Liver (tissue), 9 donors: Measurements from ENCODE around the gene PKD1L1. TPM values are rescaled to one million over a fixed set of nuclear protein-coding genes. Genes with fewer than 3 reads are reported as not detected.

Source experiments
- DNase-seq: peaks from one replicate; pipeline ENCODE4 v3.0.0-alpha.2; 2017; ENCODE audit warnings: low spot score
- H3K27ac ChIP-seq, 2 donors: one replicate each; pipeline ENCODE4 v1.7.0; 2013; ENCODE audit warnings: inconsistent platforms in 2 of 2, low read length in 2 of 2, control low read depth in 1 of 2, low read depth in 1 of 2, mild to moderate bottlenecking in 1 of 2
- H3K27me3 ChIP-seq, 4 donors: one replicate each; pipeline versions ENCODE4 v1.6.1 to v1.7.0; 2013; ENCODE audit warnings: low read length in 3 of 4, inconsistent platforms in 1 of 4, mild to moderate bottlenecking in 1 of 4, moderate library complexity in 1 of 4; ENCODE audit not compliant: control insufficient read depth in 4 of 4, insufficient read depth in 4 of 4
- H3K36me3 ChIP-seq, 4 donors: one replicate each; pipeline versions ENCODE4 v1.6.1 to v1.7.0; 2013; ENCODE audit warnings: low read length in 3 of 4, mild to moderate bottlenecking in 3 of 4, low read depth in 1 of 4, moderate library complexity in 1 of 4; ENCODE audit not compliant: control insufficient read depth in 4 of 4, insufficient read depth in 3 of 4
- H3K4me1 ChIP-seq, 4 donors: one replicate each; pipeline versions ENCODE4 v1.6.1 to v1.7.0; 2013; ENCODE audit warnings: low read length in 3 of 4, mild to moderate bottlenecking in 3 of 4, moderate library complexity in 1 of 4; ENCODE audit not compliant: control insufficient read depth in 4 of 4, insufficient read depth in 4 of 4
- H3K4me3 ChIP-seq, 3 donors: one replicate each; pipeline versions ENCODE4 v1.6.1 to v1.7.0; 2013; ENCODE audit warnings: low read length in 3 of 3, control low read depth in 1 of 3, low read depth in 1 of 3, mild to moderate bottlenecking in 1 of 3
- H3K9ac ChIP-seq, 2 donors: one replicate each; pipeline ENCODE4 v1.7.0; 2013; ENCODE audit warnings: low read length in 2 of 2, mild to moderate bottlenecking in 2 of 2, moderate library complexity in 2 of 2, control low read depth in 1 of 2, low read depth in 1 of 2
- H3K9me3 ChIP-seq, 4 donors: one replicate each; pipeline versions ENCODE4 v1.6.1 to v1.7.0; 2013; ENCODE audit warnings: low read length in 3 of 4; ENCODE audit not compliant: control insufficient read depth in 4 of 4
- CTCF ChIP-seq: fragments of 150-350 bp; IDR thresholded peaks from 2 replicates; pipeline ENCODE4 v1.5.1; 2017; ENCODE audit warnings: improper control_type of control experiment, low read depth, low read length; ENCODE audit not compliant: missing input control
- EGR1 ChIP-seq, 2 donors: IDR thresholded peaks; 2 replicates each; pipeline ENCODE4 v1.6.1; 2016 to 2018; ENCODE audit warnings: antibody characterized with exemption in 2 of 2, low read depth in 2 of 2
- FOXA1 ChIP-seq: IDR thresholded peaks from 2 replicates; pipeline ENCODE4 v1.6.1; 2016; ENCODE audit warnings: antibody characterized with exemption
- FOXA2 ChIP-seq: IDR thresholded peaks from 2 replicates; pipeline ENCODE4 v1.6.1; 2016; ENCODE audit warnings: antibody characterized with exemption
- GABPA ChIP-seq, 2 donors: IDR thresholded peaks in 1 of 2; conservative IDR thresholded peaks in 1 of 2; 2 replicates each; pipeline ENCODE4 v1.6.1; 2016; ENCODE audit warnings: antibody characterized with exemption in 2 of 2, mild to moderate bottlenecking in 1 of 2, moderate library complexity in 1 of 2
- HNF4A ChIP-seq, 2 donors: conservative IDR thresholded peaks; 2 replicates each; pipeline ENCODE4 v1.6.1; 2016; ENCODE audit warnings: antibody characterized with exemption in 2 of 2, mild to moderate bottlenecking in 2 of 2
- HNF4G ChIP-seq: IDR thresholded peaks from 2 replicates; pipeline ENCODE4 v1.6.1; 2016; ENCODE audit warnings: antibody characterized with exemption
- JUND ChIP-seq, 2 donors: IDR thresholded peaks; 2 replicates each; pipeline ENCODE4 v1.6.1; 2016; ENCODE audit warnings: antibody characterized with exemption in 2 of 2
- RAD21 ChIP-seq, 2 donors: IDR thresholded peaks; 2 replicates each; pipeline ENCODE4 v1.6.1; 2016; ENCODE audit warnings: antibody characterized with exemption in 2 of 2, mild to moderate bottlenecking in 2 of 2
- RXRA ChIP-seq, 2 donors: IDR thresholded peaks; 2 replicates each; pipeline ENCODE4 v1.6.1; 2017 to 2018; ENCODE audit warnings: antibody characterized with exemption in 2 of 2, mild to moderate bottlenecking in 1 of 2
- SP1 ChIP-seq: IDR thresholded peaks from 2 replicates; pipeline ENCODE4 v1.6.1; 2018; ENCODE audit warnings: antibody characterized with exemption, mild to moderate bottlenecking
- TAF1 ChIP-seq: conservative IDR thresholded peaks from 2 replicates; pipeline ENCODE4 v1.6.1; 2016; ENCODE audit warnings: antibody characterized with exemption, mild to moderate bottlenecking
- YY1 ChIP-seq: IDR thresholded peaks from 2 replicates; pipeline ENCODE4 v1.6.1; 2016; ENCODE audit warnings: antibody characterized with exemption, mild to moderate bottlenecking
- WGBS: extraction: QIAGEN DNeasy Blood & Tissue Kit; methylation state at CpG from one replicate; pipeline ENCODE4 v1.1.7; 2013; 5-methylcytosine and 5-hydroxymethylcytosine counted together
- polyA plus RNA-seq, 2 donors: library from polyadenylated mRNA; stranded (reverse) in 1 of 2; unstranded in 1 of 2; fragments of 200-250 nt in 1 of 2; fragments of >200 nt in 1 of 2; fragmentation: Nextera tagmentation in 1 of 2; extraction: Ambion mirVana in 1 of 2; gene quantifications; one replicate each; pipeline versions ENCODE4 v1.2.1 to v1.2.3, GENCODE V29; 2013 to 2015
- total RNA-seq, 2 donors: library from RNA; depleted of rRNA; stranded (reverse); fragments of >200 nt; gene quantifications; one replicate each; pipeline ENCODE4 v1.2.3, GENCODE V29; 2014
- TF ChIP-seq, protein P1 (sequence below): IDR thresholded peaks from 2 replicates; pipeline ENCODE4 v1.6.1; 2016; ENCODE audit warnings: antibody characterized with exemption, mild to moderate bottlenecking
- TF ChIP-seq, protein P2 (sequence below): IDR thresholded peaks from 2 replicates; pipeline ENCODE4 v1.6.1; 2016; ENCODE audit warnings: antibody characterized with exemption
- TF ChIP-seq, protein P3 (sequence below): IDR thresholded peaks from 2 replicates; pipeline ENCODE4 v1.6.1; 2016; ENCODE audit warnings: antibody characterized with exemption
- donor health status: healthy.
- donor health status: healthy.
- donor health status: healthy.
- donor health status: healthy.
- donor health status: healthy.

PKD1L1 gene
- total and polyA plus RNA-seq, 4 donors = 0.08 to 0.25 (median 0.11) TPM

DNA sequence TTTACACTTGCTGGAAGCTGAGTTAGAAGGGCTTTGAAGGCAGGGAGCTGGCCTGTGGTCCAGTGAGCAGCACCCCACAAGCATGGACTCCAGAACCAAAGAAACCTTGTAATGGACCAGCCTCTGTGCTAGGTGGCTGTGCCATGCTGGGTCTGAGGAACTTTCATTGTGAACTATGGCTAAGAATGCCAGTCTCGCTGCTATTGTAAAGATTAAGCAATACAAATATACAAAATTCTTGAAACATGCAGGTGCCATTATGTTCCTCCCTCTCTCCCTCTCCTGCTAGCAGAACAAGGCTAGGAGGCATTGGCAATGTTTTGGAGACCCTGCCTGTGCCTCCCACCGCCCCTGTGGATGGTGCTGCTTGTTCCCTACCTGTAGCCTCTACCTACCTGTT is 105.0 kb downstream of the PKD1L1 start:
- no peaks in the 10 kb centered on the region for H3K27me3 ChIP-seq
- DNase-seq = no peak
- no peaks in the 10 kb centered on the region for H3K4me1 ChIP-seq
- no peak overlapping the region for H3K9ac ChIP-seq
- no peaks in the 10 kb centered on the region for H3K36me3 ChIP-seq
- 90% methylated on average over 2 of the region's 2 CpGs for WGBS
- H3K9me3 ChIP-seq = no peaks in the 10 kb centered on the region
- H3K4me3 ChIP-seq = no peak overlapping the region
- H3K27ac ChIP-seq = no peak overlapping the region
- TF ChIP-seq TAF1 = no peak
- no peak for TF ChIP-seq RXRA (IDR thresholded peaks at IDR 0.05)
- no peak for TF ChIP-seq GABPA (IDR thresholded peaks at IDR 0.05 in 1 of 2, conservative IDR thresholded peaks at IDR 0.05 in 1 of 2)
- no peak for TF ChIP-seq RAD21 (IDR thresholded peaks at IDR 0.05)
- TF ChIP-seq, protein P1, sequence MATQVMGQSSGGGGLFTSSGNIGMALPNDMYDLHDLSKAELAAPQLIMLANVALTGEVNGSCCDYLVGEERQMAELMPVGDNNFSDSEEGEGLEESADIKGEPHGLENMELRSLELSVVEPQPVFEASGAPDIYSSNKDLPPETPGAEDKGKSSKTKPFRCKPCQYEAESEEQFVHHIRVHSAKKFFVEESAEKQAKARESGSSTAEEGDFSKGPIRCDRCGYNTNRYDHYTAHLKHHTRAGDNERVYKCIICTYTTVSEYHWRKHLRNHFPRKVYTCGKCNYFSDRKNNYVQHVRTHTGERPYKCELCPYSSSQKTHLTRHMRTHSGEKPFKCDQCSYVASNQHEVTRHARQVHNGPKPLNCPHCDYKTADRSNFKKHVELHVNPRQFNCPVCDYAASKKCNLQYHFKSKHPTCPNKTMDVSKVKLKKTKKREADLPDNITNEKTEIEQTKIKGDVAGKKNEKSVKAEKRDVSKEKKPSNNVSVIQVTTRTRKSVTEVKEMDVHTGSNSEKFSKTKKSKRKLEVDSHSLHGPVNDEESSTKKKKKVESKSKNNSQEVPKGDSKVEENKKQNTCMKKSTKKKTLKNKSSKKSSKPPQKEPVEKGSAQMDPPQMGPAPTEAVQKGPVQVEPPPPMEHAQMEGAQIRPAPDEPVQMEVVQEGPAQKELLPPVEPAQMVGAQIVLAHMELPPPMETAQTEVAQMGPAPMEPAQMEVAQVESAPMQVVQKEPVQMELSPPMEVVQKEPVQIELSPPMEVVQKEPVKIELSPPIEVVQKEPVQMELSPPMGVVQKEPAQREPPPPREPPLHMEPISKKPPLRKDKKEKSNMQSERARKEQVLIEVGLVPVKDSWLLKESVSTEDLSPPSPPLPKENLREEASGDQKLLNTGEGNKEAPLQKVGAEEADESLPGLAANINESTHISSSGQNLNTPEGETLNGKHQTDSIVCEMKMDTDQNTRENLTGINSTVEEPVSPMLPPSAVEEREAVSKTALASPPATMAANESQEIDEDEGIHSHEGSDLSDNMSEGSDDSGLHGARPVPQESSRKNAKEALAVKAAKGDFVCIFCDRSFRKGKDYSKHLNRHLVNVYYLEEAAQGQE = no peak
- TF ChIP-seq JUND (IDR thresholded peaks at IDR 0.05) = no peak
- TF ChIP-seq SP1 = no peak
- TF ChIP-seq FOXA2 = no peak
- no peak for TF ChIP-seq EGR1 (IDR thresholded peaks at IDR 0.05; ENCODE audit: low read depth in 2 of 2)
- TF ChIP-seq HNF4A (conservative IDR thresholded peaks at IDR 0.05) = no peak
- TF ChIP-seq, protein P2, sequence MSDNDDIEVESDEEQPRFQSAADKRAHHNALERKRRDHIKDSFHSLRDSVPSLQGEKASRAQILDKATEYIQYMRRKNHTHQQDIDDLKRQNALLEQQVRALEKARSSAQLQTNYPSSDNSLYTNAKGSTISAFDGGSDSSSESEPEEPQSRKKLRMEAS = no peak
- TF ChIP-seq FOXA1 = no peak
- TF ChIP-seq, protein P3, sequence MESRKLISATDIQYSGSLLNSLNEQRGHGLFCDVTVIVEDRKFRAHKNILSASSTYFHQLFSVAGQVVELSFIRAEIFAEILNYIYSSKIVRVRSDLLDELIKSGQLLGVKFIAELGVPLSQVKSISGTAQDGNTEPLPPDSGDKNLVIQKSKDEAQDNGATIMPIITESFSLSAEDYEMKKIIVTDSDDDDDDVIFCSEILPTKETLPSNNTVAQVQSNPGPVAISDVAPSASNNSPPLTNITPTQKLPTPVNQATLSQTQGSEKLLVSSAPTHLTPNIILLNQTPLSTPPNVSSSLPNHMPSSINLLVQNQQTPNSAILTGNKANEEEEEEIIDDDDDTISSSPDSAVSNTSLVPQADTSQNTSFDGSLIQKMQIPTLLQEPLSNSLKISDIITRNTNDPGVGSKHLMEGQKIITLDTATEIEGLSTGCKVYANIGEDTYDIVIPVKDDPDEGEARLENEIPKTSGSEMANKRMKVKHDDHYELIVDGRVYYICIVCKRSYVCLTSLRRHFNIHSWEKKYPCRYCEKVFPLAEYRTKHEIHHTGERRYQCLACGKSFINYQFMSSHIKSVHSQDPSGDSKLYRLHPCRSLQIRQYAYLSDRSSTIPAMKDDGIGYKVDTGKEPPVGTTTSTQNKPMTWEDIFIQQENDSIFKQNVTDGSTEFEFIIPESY = no peak

- no peak for DNase-seq
- TF ChIP-seq JUND (IDR thresholded peaks at IDR 0.05) (no peak), CTCF (no peak), HNF4G (no peak), RAD21 (IDR thresholded peaks at IDR 0.05) (no peak), GABPA (IDR thresholded peaks at IDR 0.05 in 1 of 2, conservative IDR thresholded peaks at IDR 0.05 in 1 of 2) (no peak), HNF4A (conservative IDR thresholded peaks at IDR 0.05) (no peak), YY1 (no peak), SP1 (no peak)
These were observed 108.9 kb downstream of the PKD1L1 start for GRCh38 chr7:47839381-47839780.

More at GRCh38 chr7:47839381-47839780, 108.9 kb downstream of the PKD1L1 start:
- Histone ChIP-seq H3K9me3 (no peaks in the 10 kb centered on the region), H3K27me3 (no peaks in the 10 kb centered on the region), H3K4me3 (no peak overlapping the region), H3K27ac (no peak overlapping the region), H3K4me1 (no peaks in the 10 kb centered on the region), H3K9ac (no peak overlapping the region), H3K36me3 (no peaks in the 10 kb centered on the region)
- WGBS = 95% methylated on average over 16 of the region's 16 CpGs
